Fibroblast of peridontal ligament (primary cell): ENCODE results near the gene SYNGR3.
"Not testable (repeated sequence)": the region's sequence is repeated elsewhere in the genome, so short reads cannot be mapped to it uniquely, and the experiment has no call there.

ENCODE experiments used
- DNase-seq: peaks from one replicate; pipeline ENCODE4 v3.0.0-alpha.2; 2010; ENCODE audit errors: extremely low read depth

The SYNGR3 gene

GRCh38 chr16:2029350-2029749 is 39.6 kb downstream of the SYNGR3 start:
- DNase-seq: no peak

GRCh38 chr16:2030036-2030435 is 40.3 kb downstream of the SYNGR3 start:
- DNase-seq: no peak

- DNase-seq: no peak
Measured at GRCh38 chr16:2031081-2031577, 41.4 kb downstream of the SYNGR3 start.

- no peak for DNase-seq
Measured at GRCh38 chr16:2032285-2033056, 42.7 kb downstream of the SYNGR3 start.

GRCh38 chr16:2033057-2033908 is 43.5 kb downstream of the SYNGR3 start:
- DNase-seq: peak; percentile 56

GRCh38 chr16:2033909-2034695 is 44.3 kb downstream of the SYNGR3 start:
- not testable (repeated sequence) for DNase-seq

- DNase-seq: no peak
Measured at GRCh38 chr16:2034696-2035430, 45.1 kb downstream of the SYNGR3 start.

GRCh38 chr16:2035431-2036199 is 45.8 kb downstream of the SYNGR3 start:
- DNase-seq: peak; percentile 82

GRCh38 chr16:2036200-2036966 is 46.6 kb downstream of the SYNGR3 start:
- no peak for DNase-seq

GRCh38 chr16:2037115-2037514 is 47.3 kb downstream of the SYNGR3 start:
- DNase-seq: no peak

- DNase-seq: no peak
Measured at GRCh38 chr16:2037647-2038381, 48.0 kb downstream of the SYNGR3 start.

- no peak for DNase-seq
Measured at GRCh38 chr16:2038382-2039231, 48.8 kb downstream of the SYNGR3 start.

GRCh38 chr16:2039274-2040031 is 49.7 kb downstream of the SYNGR3 start:
- DNase-seq: peak; percentile 73

GRCh38 chr16:2040041-2040786 is 50.4 kb downstream of the SYNGR3 start:
- no peak for DNase-seq

GRCh38 chr16:2040787-2041522 is 51.2 kb downstream of the SYNGR3 start:
- no peak for DNase-seq
